PFSK-1 (cell line): ENCODE measurements around the gene CCDC9B.

Experiments used
- FOXP2 ChIP-seq: optimal IDR thresholded peaks from 2 replicates; pipeline ENCODE3; 2011; ENCODE audit warnings: borderline replicate concordance, control low read depth, inconsistent platforms; ENCODE audit not compliant: insufficient read depth; ENCODE audit errors: extremely low read length, extremely low read depth
- POLR2AphosphoS5 ChIP-seq: IDR thresholded peaks from 2 replicates; pipeline ENCODE4 v1.6.1; 2012; ENCODE audit warnings: low read depth, mild to moderate bottlenecking, control low read depth, low read length, moderate library complexity
- REST ChIP-seq, 2 experiments: IDR thresholded peaks; 2 replicates each; pipeline versions ENCODE4 v1.6.1 to v1.8.0; 2011 to 2012; ENCODE audit warnings: low read depth in 2 of 2, low read length in 2 of 2, control low read depth in 1 of 2, inconsistent platforms in 1 of 2, mild to moderate bottlenecking in 1 of 2, moderate library complexity in 1 of 2; ENCODE audit not compliant: insufficient read depth in 1 of 2
- SIN3A ChIP-seq: IDR thresholded peaks from 2 replicates; pipeline ENCODE4 v1.6.1; 2012; ENCODE audit warnings: mild to moderate bottlenecking, low read length, moderate library complexity, borderline replicate concordance; ENCODE audit not compliant: insufficient read depth
- TAF1 ChIP-seq: IDR thresholded peaks from 2 replicates; pipeline ENCODE4 v1.6.1; 2012; ENCODE audit warnings: low read length, control low read depth, borderline replicate concordance; ENCODE audit not compliant: insufficient read depth

Gene CCDC9B

GRCh38 chr15:40365016-40365415, 24.3 kb upstream of the CCDC9B start:
- TF ChIP-seq POLR2AphosphoS5 (no peak), FOXP2 (no peak), TAF1 (no peak), REST (IDR thresholded peaks at IDR 0.05; ENCODE audit: insufficient read depth in 1 of 2, low read depth in 2 of 2, low read length in 2 of 2) (no peak), SIN3A (no peak)

GRCh38 chr15:40364251-40364650, 23.5 kb upstream of the CCDC9B start:
- TF ChIP-seq FOXP2 (no peak), REST (IDR thresholded peaks at IDR 0.05; ENCODE audit: insufficient read depth in 1 of 2, low read depth in 2 of 2, low read length in 2 of 2) (no peak), POLR2AphosphoS5 (no peak), SIN3A (no peak), TAF1 (no peak)

GRCh38 chr15:40363611-40364010, 22.9 kb upstream of the CCDC9B start:
- TF ChIP-seq TAF1: no peak
- TF ChIP-seq POLR2AphosphoS5: no peak
- no peak for TF ChIP-seq REST (IDR thresholded peaks at IDR 0.05; ENCODE audit: insufficient read depth in 1 of 2, low read depth in 2 of 2, low read length in 2 of 2)
- TF ChIP-seq FOXP2: no peak
- TF ChIP-seq SIN3A: no peak

- TF ChIP-seq TAF1 (no peak), POLR2AphosphoS5 (no peak), FOXP2 (no peak), SIN3A (no peak), REST (IDR thresholded peaks at IDR 0.05; ENCODE audit: insufficient read depth in 1 of 2, low read depth in 2 of 2, low read length in 2 of 2) (no peak)
Measured at GRCh38 chr15:40361640-40362039, 20.9 kb upstream of the CCDC9B start.

- TF ChIP-seq POLR2AphosphoS5 (no peak), TAF1 (no peak), REST (IDR thresholded peaks at IDR 0.05; ENCODE audit: insufficient read depth in 1 of 2, low read depth in 2 of 2, low read length in 2 of 2) (no peak), FOXP2 (no peak), SIN3A (no peak)
Measured at GRCh38 chr15:40360015-40360414, 19.3 kb upstream of the CCDC9B start.
